Effector memory CD4-positive, alpha-beta T cell (primary cell): Measurements from ENCODE around the gene LY6G6F.

Experiments
- DNase-seq, 3 donors: peaks; one replicate each; pipeline ENCODE4 v3.0.0-alpha.2; 2020
- H3K27ac ChIP-seq: 2 replicates; pipeline ENCODE4 v1.7.0; 2013; ENCODE audit warnings: mild to moderate bottlenecking, low read length, moderate library complexity; ENCODE audit not compliant: insufficient read depth, poor library complexity, severe bottlenecking
- H3K27me3 ChIP-seq: replicated peaks from 2 replicates; pipeline ENCODE4 v1.7.0; 2013; ENCODE audit warnings: mild to moderate bottlenecking, low read length; ENCODE audit not compliant: insufficient read depth, control insufficient read depth, poor library complexity, severe bottlenecking
- H3K36me3 ChIP-seq: 2 replicates; pipeline ENCODE4 v1.7.0; 2013; ENCODE audit warnings: mild to moderate bottlenecking, low read length, moderate library complexity; ENCODE audit not compliant: control insufficient read depth, insufficient read depth
- H3K4me1 ChIP-seq: 2 replicates; pipeline ENCODE4 v1.7.0; 2013; ENCODE audit warnings: low read length, mild to moderate bottlenecking; ENCODE audit not compliant: control insufficient read depth, insufficient read depth, poor library complexity, severe bottlenecking
- H3K4me3 ChIP-seq: 2 replicates; pipeline ENCODE4 v1.7.0; 2013; ENCODE audit warnings: low read length, low read depth, mild to moderate bottlenecking; ENCODE audit not compliant: insufficient read depth, poor library complexity, severe bottlenecking
- H3K9me3 ChIP-seq: 2 replicates; pipeline ENCODE4 v1.7.0; 2013; ENCODE audit warnings: mild to moderate bottlenecking, low read length, moderate library complexity; ENCODE audit not compliant: control insufficient read depth

The LY6G6F gene

GRCh38 chr6:31723980-31724691 lies 17.5 kb downstream of the LY6G6F start:
- Histone ChIP-seq H3K4me3 (no peak overlapping the region), H3K27me3 (no peaks in the 10 kb centered on the region), H3K27ac (no peak overlapping the region), H3K36me3 (no peaks in the 10 kb centered on the region), H3K9me3 (no peaks in the 10 kb centered on the region), H3K4me1 (peaks cover 8% of the 10 kb centered on the region)
- DNase-seq, result no peak

DNA sequence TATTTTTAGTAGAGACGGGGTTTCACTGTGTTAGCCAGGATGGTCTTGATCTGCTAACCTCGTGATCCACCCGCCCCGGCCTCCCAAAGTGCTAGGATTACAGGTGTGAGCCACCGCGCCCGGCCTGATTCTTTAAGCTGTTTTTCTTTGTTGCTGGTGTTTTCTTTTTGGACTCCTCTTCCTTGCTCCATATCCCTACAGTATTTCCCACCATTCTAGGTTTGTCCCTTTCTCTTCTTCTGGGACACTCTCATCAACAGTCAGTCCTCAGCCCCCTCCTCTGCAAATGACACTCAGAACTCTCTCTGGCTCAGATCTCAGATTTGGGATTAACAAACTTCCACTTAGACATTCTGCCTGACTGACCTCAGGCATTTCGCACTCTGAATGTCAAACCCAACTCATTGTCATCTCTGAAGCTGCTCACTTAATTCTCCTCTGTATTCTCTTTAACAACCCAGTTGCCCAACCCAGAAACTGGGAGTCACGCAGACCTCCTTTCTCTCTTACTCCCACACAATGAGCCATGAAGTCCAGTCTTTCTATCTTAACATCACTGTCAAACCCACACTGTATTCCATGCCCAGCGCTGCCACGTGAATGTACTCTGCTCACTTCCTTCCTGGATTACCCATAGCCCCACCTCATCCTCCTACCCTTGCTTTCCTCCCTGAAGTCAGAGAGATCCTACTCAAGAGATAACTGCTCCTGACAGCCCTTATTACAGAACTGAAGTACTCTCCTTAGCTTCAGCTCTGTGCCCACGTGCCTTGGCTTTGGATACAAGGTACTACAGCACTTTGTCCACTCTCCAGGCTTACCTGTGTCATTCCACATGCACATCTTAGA lies 19.1 kb downstream of the LY6G6F start:
- H3K4me3 ChIP-seq, result no peak overlapping the region
- H3K4me1 ChIP-seq, result peaks cover 16% of the 10 kb centered on the region
- no peak overlapping the region for H3K27ac ChIP-seq
- H3K27me3 ChIP-seq, result no peaks in the 10 kb centered on the region
- no peaks in the 10 kb centered on the region for H3K9me3 ChIP-seq
- no peaks in the 10 kb centered on the region for H3K36me3 ChIP-seq
- DNase-seq, result no peak

GRCh38 chr6:31727034-31727716 lies 20.5 kb downstream of the LY6G6F start:
- no peak overlapping the region for H3K4me3 ChIP-seq
- no peak overlapping the region for H3K27ac ChIP-seq
- no peaks in the 10 kb centered on the region for H3K9me3 ChIP-seq
- H3K27me3 ChIP-seq, result no peaks in the 10 kb centered on the region
- peaks cover 8% of the 10 kb centered on the region for H3K36me3 ChIP-seq
- H3K4me1 ChIP-seq, result peaks cover 16% of the 10 kb centered on the region
- DNase-seq, result no peak

DNA sequence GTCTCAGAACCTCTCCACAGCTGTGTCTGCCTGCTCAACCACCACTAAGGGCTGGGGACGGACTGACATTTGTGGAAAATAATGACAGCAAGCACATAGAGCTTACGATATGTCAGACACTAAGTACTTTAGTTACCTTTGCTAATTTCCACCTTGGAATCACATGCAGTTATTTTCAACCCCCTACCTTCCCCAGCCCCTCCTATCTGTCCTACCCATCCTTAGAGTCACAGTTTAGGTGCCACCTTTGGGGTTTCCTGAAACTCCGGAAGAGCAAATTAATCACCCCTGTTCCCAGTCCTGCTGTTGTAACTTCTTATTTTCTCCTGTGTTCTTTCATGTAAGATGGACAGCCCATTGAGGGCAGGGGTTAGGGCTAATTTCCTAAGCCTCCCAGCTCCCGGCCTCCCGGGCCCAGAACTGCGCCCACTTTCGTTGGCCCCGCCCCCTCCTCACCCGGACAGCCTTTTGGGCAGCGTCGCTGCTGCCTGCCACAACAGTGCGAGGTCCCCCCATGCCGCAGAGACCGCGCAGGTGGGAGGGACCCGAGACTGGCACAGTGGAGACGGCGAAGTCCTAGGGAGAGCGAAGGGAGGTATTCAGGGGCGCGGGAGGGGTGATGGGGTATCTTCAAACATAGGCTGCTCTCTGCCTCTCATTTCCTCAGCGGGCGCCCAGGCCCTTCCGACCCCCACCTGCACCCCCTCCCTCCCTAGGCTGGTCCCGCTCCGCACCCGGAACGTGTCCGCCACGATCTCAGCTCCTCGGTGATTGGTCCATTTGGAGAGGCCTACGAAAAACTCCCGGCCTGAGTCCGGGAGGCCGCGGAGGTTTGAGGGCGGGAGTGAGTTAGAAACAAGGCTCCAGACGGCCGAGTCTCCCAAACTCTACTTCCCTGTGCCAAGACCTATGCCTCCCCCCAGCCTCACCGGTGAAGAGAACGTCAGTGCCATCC lies 21.3 kb downstream of the LY6G6F start:
- peaks cover 16% of the 10 kb centered on the region for H3K4me1 ChIP-seq
- H3K36me3 ChIP-seq, result peaks cover 12% of the 10 kb centered on the region
- no peak for DNase-seq
- H3K27me3 ChIP-seq, result no peaks in the 10 kb centered on the region
- no peaks in the 10 kb centered on the region for H3K9me3 ChIP-seq
- no peak overlapping the region for H3K4me3 ChIP-seq
- H3K27ac ChIP-seq, result no peak overlapping the region

GRCh38 chr6:31728767-31729514 lies 22.3 kb downstream of the LY6G6F start, which contains the start of gene DDAH2:
Gene DDAH2 (minus strand): TSS chr6:31729299. CDS start chr6:31729161, 138 bp downstream.
- H3K4me3 ChIP-seq, result peak within 1 kb of the TSS; percentile 72
- no peaks in the 10 kb centered on the region for H3K27me3 ChIP-seq
- no peaks in the 10 kb centered on the region for H3K9me3 ChIP-seq
- H3K36me3 ChIP-seq, result peaks cover 21% of the 10 kb centered on the region
- DNase-seq, result no peak
- H3K27ac ChIP-seq, result peak within 1 kb of the TSS; percentile 67
- H3K4me1 ChIP-seq, result peaks cover 20% of the 10 kb centered on the region

DNA sequence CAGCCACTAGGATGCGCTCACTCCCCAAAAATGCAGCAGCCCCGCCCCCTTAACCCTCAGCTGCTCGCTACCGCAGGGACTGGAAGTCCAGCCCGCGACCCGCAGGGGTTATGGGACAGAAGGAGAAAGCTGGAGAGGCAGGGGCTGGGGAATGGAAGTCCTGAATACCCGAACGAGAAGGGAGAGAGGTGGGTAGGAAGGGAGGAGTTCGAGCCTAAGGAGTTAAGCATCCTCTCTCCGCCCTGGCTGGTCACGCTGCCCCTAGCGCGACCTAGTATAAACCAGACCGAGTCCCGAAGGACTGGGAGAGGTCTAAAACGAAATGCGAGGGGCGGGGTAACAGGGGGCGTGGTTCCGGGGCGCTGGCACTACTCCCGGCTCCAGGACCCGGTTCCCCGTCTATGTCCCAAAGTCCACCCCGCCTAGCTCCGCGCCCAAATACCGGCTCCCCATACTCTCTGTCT lies 22.9 kb downstream of the LY6G6F start:
- H3K36me3 ChIP-seq, result peaks cover 21% of the 10 kb centered on the region
- peaks cover 26% of the 10 kb centered on the region for H3K4me1 ChIP-seq
- H3K9me3 ChIP-seq, result no peaks in the 10 kb centered on the region
- H3K27me3 ChIP-seq, result no peaks in the 10 kb centered on the region
- DNase-seq, result peak; percentile 58 to 76 (median 66)
- H3K27ac ChIP-seq, result peak overlapping the region; percentile 67
- peak overlapping the region; percentile 72 for H3K4me3 ChIP-seq

- no peaks in the 10 kb centered on the region for H3K27me3 ChIP-seq
- H3K4me1 ChIP-seq, result peaks cover 31% of the 10 kb centered on the region
- peak overlapping the region; percentile 67 for H3K27ac ChIP-seq
- peak; percentile 56 to 60 (median 57) for DNase-seq
- peaks cover 21% of the 10 kb centered on the region for H3K36me3 ChIP-seq
- H3K4me3 ChIP-seq, result peak overlapping the region; percentile 72
- H3K9me3 ChIP-seq, result no peaks in the 10 kb centered on the region
These were observed 23.4 kb downstream of the LY6G6F start for GRCh38 chr6:31729979-31730630.

DNA sequence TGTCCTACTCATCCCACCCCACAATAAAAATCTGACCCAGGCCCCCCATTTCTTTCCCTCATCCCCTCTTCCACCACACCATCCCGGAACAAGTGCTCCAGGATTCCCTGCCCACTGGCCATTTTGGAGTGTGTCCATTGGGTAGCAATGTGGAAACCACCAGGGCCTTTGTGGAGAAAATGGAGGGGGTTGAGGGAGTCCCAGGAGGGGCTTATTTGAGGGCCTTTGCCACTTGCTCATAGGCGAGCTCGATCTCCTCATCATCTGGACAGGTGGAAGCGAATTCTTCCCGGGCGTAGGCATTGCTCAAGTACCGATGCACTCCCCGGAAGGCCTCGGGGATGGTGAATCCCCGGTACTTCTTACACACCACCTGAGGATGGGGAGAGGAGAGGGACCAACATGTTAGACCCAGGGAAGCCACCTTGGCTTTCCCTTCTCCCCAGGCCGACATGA lies 24.0 kb downstream of the LY6G6F start:
- Histone ChIP-seq H3K9me3 (no peaks in the 10 kb centered on the region), H3K27ac (peak overlapping the region; percentile 67), H3K4me1 (peaks cover 31% of the 10 kb centered on the region), H3K27me3 (no peaks in the 10 kb centered on the region), H3K36me3 (peaks cover 21% of the 10 kb centered on the region), H3K4me3 (no peak overlapping the region)
- no peak for DNase-seq
